ENCODE results near the gene BTN3A1. TPM values are rescaled to one million over a fixed set of nuclear protein-coding genes. Genes with fewer than 3 reads are reported as not detected.

Gene BTN3A1
- total and polyA plus RNA-seq, 2 experiments from 2014 or later = 12.9 to 18.4 TPM

Other genes starting within 250 kb of the BTN3A1 start
- gene BTN3A2, start 37.1 kb upstream of the BTN3A1 start, total RNA-seq = 8.3 and 10.8 TPM in 2 replicates
- gene BTN3A2, start 37.1 kb upstream of the BTN3A1 start, polyA plus RNA-seq = 6.5 and 7.4 TPM in 2 replicates
- gene BTN2A2, start 19.2 kb upstream of the BTN3A1 start, total RNA-seq = 12.8 and 17.3 TPM in 2 replicates
- gene BTN2A2, start 19.2 kb upstream of the BTN3A1 start, polyA plus RNA-seq = 8.2 and 10.6 TPM in 2 replicates
- 3.8 and 7.5 TPM in 2 replicates for gene BTN3A3, start 38.2 kb downstream of the BTN3A1 start, total RNA-seq
- gene BTN3A3, start 38.2 kb downstream of the BTN3A1 start, polyA plus RNA-seq = 3.9 and 4.3 TPM in 2 replicates
- 20.0 and 21.4 TPM in 2 replicates for gene BTN2A1, start 55.7 kb downstream of the BTN3A1 start, total RNA-seq
- gene BTN2A1, start 55.7 kb downstream of the BTN3A1 start, polyA plus RNA-seq = 14.9 and 17.9 TPM in 2 replicates
- gene BTN1A1, start 98.0 kb downstream of the BTN3A1 start, total RNA-seq = 0.60 and 0.84 TPM in 2 replicates
- 0.15 and 0.59 TPM in 2 replicates for gene BTN1A1, start 98.0 kb downstream of the BTN3A1 start, polyA plus RNA-seq
- gene HMGN4, start 136.1 kb downstream of the BTN3A1 start, total RNA-seq = 53.5 and 67.1 TPM in 2 replicates
- gene HMGN4, start 136.1 kb downstream of the BTN3A1 start, polyA plus RNA-seq = 35.9 and 41.2 TPM in 2 replicates
- 23.3 and 23.4 TPM in 2 replicates for gene ABT1, start 194.7 kb downstream of the BTN3A1 start, total RNA-seq
- 30.4 and 32.1 TPM in 2 replicates for gene ABT1, start 194.7 kb downstream of the BTN3A1 start, polyA plus RNA-seq